IMR-90 (cell line): ENCODE measurements around the gene C13orf46.

ENCODE experiments used
- CTCF ChIP-seq: conservative IDR thresholded peaks from 2 replicates; pipeline ENCODE4 v1.5.1; 2012; ENCODE audit warnings: mild to moderate bottlenecking, low read depth, low read length, improper control_type of control experiment
- POLR2A ChIP-seq: IDR thresholded peaks from 2 replicates; pipeline ENCODE4 v1.6.1; 2012; ENCODE audit warnings: mild to moderate bottlenecking, low read depth, low read length

- TF ChIP-seq CTCF: no peak
- no peak for TF ChIP-seq POLR2A
Measured at GRCh38 chr13:113981194-113981605, 7.3 kb upstream of the C13orf46 start.
